SK-N-SH (cell line): ENCODE data around the gene AOAH. TPM values are rescaled to one million over a fixed set of nuclear protein-coding genes. Genes with fewer than 3 reads are reported as not detected.

Experiments
- CTCF ChIA-PET: fragments of 300-600, 350-600 bp; formaldehyde crosslinking; extraction: SDS; loops from one replicate; lab custom pipeline; 2021; lab: Yijun Ruan, JAX
- POLR2A ChIA-PET: fragments of 350-600 bp; sonication (Branson Sonifier 250); formaldehyde crosslinking; extraction: SDS; loops from one replicate; lab custom pipeline; 2020; ENCODE audit warnings: antibody characterized with exemption, inconsistent platforms; lab: Yijun Ruan, JAX
- DNase-seq: peaks from one replicate; pipeline ENCODE4 v3.0.0; 2012
- H2AFZ ChIP-seq: fragments of 200-600 bp; sonication (generic); 2 replicates; pipeline ENCODE4 v1.8.1; 2016; ENCODE audit warnings: antibody characterized with exemption, mild to moderate bottlenecking, low read depth
- H3F3A ChIP-seq: fragments of 200-600 bp; sonication (generic); replicated peaks from 2 replicates; pipeline ENCODE3; 2016; ENCODE audit warnings: antibody characterized with exemption, mild to moderate bottlenecking; ENCODE audit not compliant: insufficient read depth
- H3K27ac ChIP-seq, 2 experiments: fragments of 200-500 bp in 1 of 2; fragments of 200-600 bp in 1 of 2; sonication (Bioruptor generic) in 1 of 2; sonication (generic), shearing (Covaris generic) in 1 of 2; 2 replicates each; pipeline versions ENCODE4 v1.5.1 to v1.6.1; 2014 to 2016; ENCODE audit warnings: low read depth in 2 of 2, inconsistent platforms in 1 of 2, low read length in 1 of 2, mild to moderate bottlenecking in 1 of 2, mixed read lengths in 1 of 2
- H3K27me3 ChIP-seq: fragments of 200-600 bp; sonication (generic), shearing (Covaris generic); 2 replicates; pipeline ENCODE4 v1.6.1; 2016; ENCODE audit warnings: mixed run types; ENCODE audit not compliant: insufficient read depth
- H3K36me3 ChIP-seq, 2 experiments: fragments of 200-500 bp in 1 of 2; fragments of 200-600 bp in 1 of 2; sonication (Bioruptor generic) in 1 of 2; sonication (generic) in 1 of 2; replicated peaks in 1 of 2; 2 replicates each; pipeline versions ENCODE3 to v1.5.1; 2014 to 2016; ENCODE audit warnings: low read length in 1 of 2, mild to moderate bottlenecking in 1 of 2; ENCODE audit not compliant: insufficient read depth in 2 of 2, control insufficient read depth in 1 of 2
- H3K4me1 ChIP-seq, 2 experiments: fragments of 200-500 bp in 1 of 2; fragments of 200-600 bp in 1 of 2; sonication (Bioruptor generic) in 1 of 2; sonication (generic), shearing (Covaris generic) in 1 of 2; 2 replicates each; pipeline versions ENCODE4 v1.5.1 to v1.6.1; 2014 to 2016; ENCODE audit warnings: low read depth in 1 of 2, low read length in 1 of 2, mixed run types in 1 of 2; ENCODE audit not compliant: insufficient read depth in 2 of 2, control insufficient read depth in 1 of 2
- H3K4me2 ChIP-seq: fragments of 200-600 bp; sonication (generic), shearing (Covaris generic); 2 replicates; pipeline ENCODE4 v1.6.1; 2017; ENCODE audit warnings: mixed run types
- H3K4me3 ChIP-seq, 2 experiments: fragments of 200-500 bp in 1 of 2; fragments of 200-600 bp in 1 of 2; sonication (Bioruptor generic) in 1 of 2; sonication (generic), shearing (Covaris generic) in 1 of 2; 2 replicates each; pipeline versions ENCODE4 v1.5.1 to v1.8.1; 2014 to 2016; ENCODE audit warnings: low read depth in 2 of 2, inconsistent platforms in 1 of 2, low read length in 1 of 2, mild to moderate bottlenecking in 1 of 2, mixed read lengths in 1 of 2, moderate library complexity in 1 of 2
- H3K79me2 ChIP-seq: fragments of 200-600 bp; sonication (generic); 2 replicates; pipeline ENCODE4 v1.8.1; 2017; ENCODE audit warnings: mild to moderate bottlenecking; ENCODE audit not compliant: insufficient read depth
- H3K9ac ChIP-seq: fragments of 200-600 bp; sonication (generic); 2 replicates; pipeline ENCODE4 v1.6.1; 2017; ENCODE audit warnings: mixed run types
- H3K9me2 ChIP-seq: fragments of 200-600 bp; sonication (generic); 2 replicates; pipeline ENCODE4 v1.6.1; 2017; ENCODE audit warnings: mixed run types
- H3K9me3 ChIP-seq: fragments of 200-600 bp; sonication (generic); 2 replicates; pipeline ENCODE4 v1.6.1; 2017; ENCODE audit warnings: mixed run types, mild to moderate bottlenecking, moderate library complexity
- H4K20me1 ChIP-seq: fragments of 200-600 bp; sonication (generic); 2 replicates; pipeline ENCODE4 v1.6.1; 2017; ENCODE audit warnings: mild to moderate bottlenecking, mixed run types; ENCODE audit not compliant: insufficient read depth
- CTCF ChIP-seq: fragments of 200-600 bp; sonication (generic); IDR thresholded peaks from 2 replicates; pipeline ENCODE4 v1.6.1; 2017; ENCODE audit warnings: antibody characterized with exemption, mild to moderate bottlenecking, moderate library complexity
- FOSL2 ChIP-seq: IDR thresholded peaks from 2 replicates; pipeline ENCODE4 v1.4.0; 2012; ENCODE audit warnings: low read depth, mild to moderate bottlenecking, moderate library complexity, borderline replicate concordance
- GABPA ChIP-seq: IDR thresholded peaks from 2 replicates; pipeline ENCODE4 v1.4.0; 2012; ENCODE audit warnings: low read depth, mild to moderate bottlenecking
- IRF3 ChIP-seq: fragments of 150-350 bp; IDR thresholded peaks from 2 replicates; pipeline ENCODE4 v1.6.1; 2016; ENCODE audit warnings: mild to moderate bottlenecking, low read depth, low read length
- NRF1 ChIP-seq: IDR thresholded peaks from 2 replicates; pipeline ENCODE4 v1.6.1; 2012; ENCODE audit warnings: low read depth, mild to moderate bottlenecking, low read length
- RAD21 ChIP-seq: IDR thresholded peaks from 2 replicates; pipeline ENCODE4 v1.6.1; 2012; ENCODE audit warnings: mild to moderate bottlenecking, low read length
- RCOR1 ChIP-seq: fragments of 150-350 bp; IDR thresholded peaks from 2 replicates; pipeline ENCODE4 v1.6.1; 2017; ENCODE audit warnings: antibody characterized with exemption, low read length
- RXRA ChIP-seq: IDR thresholded peaks from 2 replicates; pipeline ENCODE4 v1.4.0; 2012; ENCODE audit warnings: low read depth, mild to moderate bottlenecking, borderline replicate concordance
- SMC3 ChIP-seq: IDR thresholded peaks from 2 replicates; pipeline ENCODE4 v1.6.1; 2012; ENCODE audit warnings: low read depth, low read length, improper control_type of control experiment
- TCF12 ChIP-seq: IDR thresholded peaks from 2 replicates; pipeline ENCODE4 v1.4.0; 2012
- WGBS: methylation state at CpG from one replicate; pipeline ENCODE4 v1.1.6; 2017; ENCODE audit warnings: low lambda C conversion rate; 5-methylcytosine and 5-hydroxymethylcytosine counted together
- polyA plus RNA-seq, 3 experiments: library from polyadenylated mRNA; depleted of rRNA; stranded (reverse); fragments of >200 nt; gene quantifications; 2 replicates each; pipeline ENCODE4 v1.2.3, GENCODE V29; 2012

Gene AOAH
- polyA plus RNA-seq, 1 of the 3 experiments (the other 2 are of a cell fraction), result not detected

GRCh38 chr7:36474283-36475010 lies 249.8 kb downstream of the AOAH start:
- POLR2A ChIA-PET, result no interaction called here
- DNase-seq, result no peak
- CTCF ChIA-PET, result interaction anchor here (0.6 to 18.3 kb wide), 17 partner anchors 8 to 731 kb away, joined by 3 to 214 read pairs (median 5); no protein-coding TSS in a partner anchor
- Histone ChIP-seq H4K20me1 (no peaks in the 10 kb centered on the region), H3K79me2 (no peaks in the 10 kb centered on the region), H2AFZ (peak overlapping the region; percentile 59; the same call in 1 of the 2 replicates), H3K9me3 (no peaks in the 10 kb centered on the region), H3K27ac (no peak overlapping the region), H3F3A (peaks cover 6% of the 10 kb centered on the region), H3K9ac (no peak overlapping the region)
- 56% methylated on average over 5 of the region's 6 CpGs for WGBS
- TF ChIP-seq NRF1, result no peak
- no peak for TF ChIP-seq FOSL2
- TF ChIP-seq RCOR1, result no peak
- no peak for TF ChIP-seq RXRA
- TF ChIP-seq TCF12, result no peak
- TF ChIP-seq, all 33 proteins: peak for 0
- Histone ChIP-seq H3K4me2 (no peak overlapping the region), H3K27me3 (no peaks in the 10 kb centered on the region), H3K36me3 (no peaks in the 10 kb centered on the region), H3K4me1 (peaks cover 0 to 8% of the 10 kb centered on the region in 2 experiments; a peak in 2 of 4 replicates), H3K4me3 (no peak overlapping the region), H3K9me2 (no peaks in the 10 kb centered on the region)

- Histone ChIP-seq H3K4me3 (no peak overlapping the region), H3K4me2 (no peak overlapping the region)
- peak; percentile 57 for DNase-seq
- TF ChIP-seq NRF1 (no peak), IRF3 (no peak), CTCF (peak; percentile 60), SMC3 (peak; percentile 75), GABPA (no peak), RAD21 (peak; percentile 86)
- TF ChIP-seq, all 33 proteins: peak for 3
- Histone ChIP-seq H3K79me2 (no peaks in the 10 kb centered on the region), H3F3A (peaks cover 12% of the 10 kb centered on the region), H3K36me3 (no peaks in the 10 kb centered on the region), H3K9ac (no peak overlapping the region), H4K20me1 (no peaks in the 10 kb centered on the region), H2AFZ (peak overlapping the region; percentile 59; the same call in 1 of the 2 replicates), H3K9me2 (no peaks in the 10 kb centered on the region), H3K4me1 (peaks cover 6 to 14% of the 10 kb centered on the region in 2 experiments), H3K27ac (no peak overlapping the region), H3K27me3 (no peaks in the 10 kb centered on the region), H3K9me3 (no peaks in the 10 kb centered on the region)
- CTCF ChIA-PET, result interaction anchor here (0.6 to 18.3 kb wide), 25 partner anchors 9 to 735 kb away, joined by 3 to 214 read pairs (median 5); no protein-coding TSS in a partner anchor
- POLR2A ChIA-PET, result no interaction called here
- 75% methylated on average over 10 of the region's 12 CpGs for WGBS
Observed at GRCh38 chr7:36473454-36474282, 250.6 kb downstream of the AOAH start.
